Epithelial cell of esophagus (primary cell): ENCODE data around the gene PRKCB.
"Not testable (repeated sequence)": the region's sequence is repeated elsewhere in the genome, so short reads cannot be mapped to it uniquely, and the experiment has no call there.

Experiments used
- DNase-seq: peaks from one replicate; pipeline ENCODE4 v3.0.0; 2010; ENCODE audit warnings: low read depth
- H3K4me3 ChIP-seq: 2 replicates; pipeline ENCODE4 v1.5.1; 2011; ENCODE audit warnings: mild to moderate bottlenecking, low read length, control low read depth
- TF ChIP-seq, protein P1 (sequence below): IDR thresholded peaks from 2 replicates; pipeline ENCODE4 v1.5.1; 2011; ENCODE audit warnings: low read depth, mild to moderate bottlenecking, low read length, control low read depth, inconsistent platforms; ENCODE audit not compliant: insufficient read depth; ENCODE audit errors: missing control alignments

The PRKCB gene

DNA sequence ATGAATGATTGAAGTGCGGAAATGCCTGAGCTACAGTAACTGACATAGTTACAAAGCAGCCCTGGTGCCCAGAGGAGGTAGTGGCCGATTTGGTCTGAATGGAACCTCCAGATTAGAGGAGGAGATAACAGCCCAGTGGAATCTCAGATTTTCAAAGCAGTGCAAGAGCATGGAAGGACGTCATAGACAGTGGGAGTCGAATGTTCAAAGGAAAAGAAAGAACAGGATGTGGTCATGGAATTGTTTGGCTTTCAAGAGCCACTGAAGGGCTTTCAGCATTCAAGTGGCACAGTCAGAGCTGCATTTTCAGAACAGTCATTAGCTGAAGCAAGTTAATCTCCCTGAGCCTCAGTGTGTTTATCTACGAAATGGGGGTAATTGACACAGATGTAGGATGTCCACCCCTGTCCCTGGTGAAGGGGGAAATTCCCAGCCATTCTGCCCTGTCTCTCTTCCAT is 315.7 kb downstream of the PRKCB start:
- TF ChIP-seq, protein P1, sequence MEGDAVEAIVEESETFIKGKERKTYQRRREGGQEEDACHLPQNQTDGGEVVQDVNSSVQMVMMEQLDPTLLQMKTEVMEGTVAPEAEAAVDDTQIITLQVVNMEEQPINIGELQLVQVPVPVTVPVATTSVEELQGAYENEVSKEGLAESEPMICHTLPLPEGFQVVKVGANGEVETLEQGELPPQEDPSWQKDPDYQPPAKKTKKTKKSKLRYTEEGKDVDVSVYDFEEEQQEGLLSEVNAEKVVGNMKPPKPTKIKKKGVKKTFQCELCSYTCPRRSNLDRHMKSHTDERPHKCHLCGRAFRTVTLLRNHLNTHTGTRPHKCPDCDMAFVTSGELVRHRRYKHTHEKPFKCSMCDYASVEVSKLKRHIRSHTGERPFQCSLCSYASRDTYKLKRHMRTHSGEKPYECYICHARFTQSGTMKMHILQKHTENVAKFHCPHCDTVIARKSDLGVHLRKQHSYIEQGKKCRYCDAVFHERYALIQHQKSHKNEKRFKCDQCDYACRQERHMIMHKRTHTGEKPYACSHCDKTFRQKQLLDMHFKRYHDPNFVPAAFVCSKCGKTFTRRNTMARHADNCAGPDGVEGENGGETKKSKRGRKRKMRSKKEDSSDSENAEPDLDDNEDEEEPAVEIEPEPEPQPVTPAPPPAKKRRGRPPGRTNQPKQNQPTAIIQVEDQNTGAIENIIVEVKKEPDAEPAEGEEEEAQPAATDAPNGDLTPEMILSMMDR, result no peak
- no peak for DNase-seq
- H3K4me3 ChIP-seq, result no peak overlapping the region

DNA sequence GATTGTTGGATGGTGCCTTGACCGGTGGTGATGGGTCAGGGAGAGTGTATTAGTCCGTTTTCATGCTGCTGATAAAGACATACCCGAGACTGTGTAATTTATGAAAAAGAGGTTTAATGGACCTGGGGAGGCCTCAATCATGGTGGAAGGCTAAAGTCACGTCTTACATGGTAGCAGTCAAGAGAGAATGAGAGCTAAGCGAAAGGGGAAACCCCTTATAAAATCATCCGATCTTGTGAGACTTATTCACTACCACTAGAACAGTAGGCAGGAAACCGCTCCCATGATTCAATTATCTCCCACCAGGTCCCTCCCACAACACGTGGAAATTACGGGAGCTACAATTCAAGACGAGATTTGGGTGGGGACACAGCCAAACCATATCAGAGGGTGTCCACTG is 316.3 kb downstream of the PRKCB start:
- not testable (repeated sequence) for DNase-seq, H3K4me3 ChIP-seq

DNA sequence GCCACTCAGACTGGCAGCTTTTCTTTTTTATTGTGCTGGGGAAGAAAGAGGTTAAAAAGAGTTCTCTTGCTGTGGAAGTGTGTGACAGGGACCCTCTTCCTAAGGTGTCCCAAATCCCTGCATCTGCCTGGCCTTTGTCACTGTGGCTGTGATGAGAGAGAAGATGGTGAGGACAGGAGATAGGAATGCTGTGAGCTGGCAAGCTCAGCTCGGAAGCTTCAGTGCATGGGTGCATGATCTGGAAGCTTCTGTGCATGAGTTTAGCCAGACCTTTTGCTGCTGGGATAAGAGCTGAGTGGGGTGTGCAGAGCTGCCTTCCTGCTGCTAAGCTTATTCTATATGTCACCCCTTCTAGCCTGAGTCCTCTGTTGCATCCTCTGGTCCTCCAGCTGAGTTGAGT is 317.0 kb downstream of the PRKCB start:
- TF ChIP-seq, protein P1, result no peak
- DNase-seq, result no peak
- no peak overlapping the region for H3K4me3 ChIP-seq

DNA sequence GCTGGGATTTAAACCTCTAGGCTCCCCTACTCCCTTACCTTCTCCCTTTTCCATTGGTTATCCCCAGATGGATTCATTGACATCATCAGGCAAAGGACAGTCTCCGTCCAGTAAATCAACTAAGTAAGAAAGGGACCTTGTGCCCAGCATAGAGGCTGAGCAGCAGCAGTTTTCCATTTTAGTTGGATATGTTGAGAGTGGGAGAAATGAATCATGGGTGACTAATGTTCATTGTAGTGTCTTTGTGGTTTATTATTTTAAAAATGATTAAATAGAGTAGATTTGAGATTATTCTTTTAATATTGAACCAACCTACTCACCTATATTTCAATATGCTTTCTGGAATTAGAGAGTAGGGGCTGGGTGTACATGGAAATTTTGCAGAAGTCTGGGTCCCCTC is 321.0 kb downstream of the PRKCB start:
- TF ChIP-seq, protein P1, result no peak
- no peak overlapping the region for H3K4me3 ChIP-seq
- no peak for DNase-seq

DNA sequence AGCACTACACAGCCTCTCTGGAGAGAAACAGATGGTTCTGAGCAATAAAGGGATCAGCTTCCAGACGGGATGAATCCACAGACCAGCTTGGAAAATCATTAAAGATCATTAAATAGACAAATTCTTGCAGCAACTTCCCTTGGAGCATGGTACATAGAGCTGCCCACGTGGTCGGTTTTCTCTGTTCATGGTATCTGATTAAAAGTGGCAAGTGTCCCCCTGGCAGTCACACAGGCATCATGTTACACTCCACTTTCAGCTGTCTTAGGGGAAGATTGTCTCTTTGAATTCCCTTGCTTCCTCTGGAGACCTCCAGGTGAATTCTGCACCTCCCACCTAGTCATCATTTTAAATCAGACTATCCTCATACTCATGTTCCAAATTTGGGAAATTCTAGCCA is 328.2 kb downstream of the PRKCB start:
- TF ChIP-seq, protein P1, result no peak
- H3K4me3 ChIP-seq, result no peak overlapping the region
- no peak for DNase-seq

DNA sequence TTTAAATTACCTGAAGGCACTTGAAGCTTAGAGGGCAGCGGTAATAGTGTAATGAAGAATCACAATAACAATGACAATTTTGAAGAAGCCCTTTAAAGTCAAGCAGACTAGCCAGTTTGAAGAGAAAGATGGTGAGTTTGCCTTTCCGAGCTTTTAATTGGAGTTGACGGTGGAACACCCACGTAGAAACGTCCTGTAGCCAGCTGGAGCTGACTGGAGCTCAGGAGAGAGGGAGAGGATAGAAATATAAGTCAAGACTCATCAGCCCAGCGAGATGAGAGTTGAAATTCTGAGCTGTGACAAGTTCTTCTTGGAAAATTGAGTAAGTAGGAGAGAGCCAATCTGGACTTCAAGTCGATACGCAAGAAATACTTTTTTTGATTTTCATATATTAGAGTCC is 328.6 kb downstream of the PRKCB start:
- H3K4me3 ChIP-seq, result no peak overlapping the region
- TF ChIP-seq, protein P1, result no peak
- DNase-seq, result no peak

DNA sequence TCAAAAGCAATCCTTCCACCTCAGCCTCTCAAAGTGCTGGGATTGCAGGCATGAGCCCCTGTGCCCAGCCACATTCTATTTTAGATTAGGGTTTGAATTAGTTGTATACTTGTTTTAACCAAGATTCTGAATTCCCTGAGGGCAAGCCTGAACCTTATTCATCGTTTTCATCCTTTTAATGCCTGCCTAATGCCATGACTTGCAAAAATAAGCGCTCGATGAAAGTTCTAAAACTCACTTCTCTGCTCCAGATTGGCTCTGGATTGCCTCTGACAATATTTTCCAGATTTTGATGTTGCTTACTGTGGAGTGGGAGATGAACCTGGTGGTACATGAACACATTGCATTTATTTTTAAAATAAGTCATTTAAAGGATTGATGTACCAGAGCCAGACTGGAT is 329.5 kb downstream of the PRKCB start:
- DNase-seq, result no peak
- no peak overlapping the region for H3K4me3 ChIP-seq
- TF ChIP-seq, protein P1, result no peak
